ENCODE results near the gene HMGCLL1.

DNA sequence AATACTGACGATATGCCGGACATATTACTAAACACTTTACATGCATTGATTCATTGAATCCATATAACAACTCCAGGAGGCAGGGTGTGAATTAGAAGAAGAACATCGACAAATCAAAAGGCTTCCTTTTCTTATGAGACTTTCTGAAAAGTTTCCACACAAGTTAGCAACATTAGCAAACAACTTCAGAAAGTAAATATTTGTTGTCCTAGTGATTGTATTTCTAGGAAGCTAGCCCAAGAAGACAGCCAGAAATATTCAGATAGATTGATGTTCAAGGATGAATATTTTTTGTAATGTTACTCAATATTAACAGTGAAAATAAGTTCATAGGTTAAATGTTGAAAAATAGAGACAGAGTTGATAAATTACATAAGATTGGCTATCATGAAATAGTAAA is 131.1 kb downstream of the HMGCLL1 start:
- no peak for TF ChIP-seq POLR2AphosphoS5 (IDR thresholded peaks at IDR 0.05; ENCODE audit: insufficient read depth in 1 of 2, low read depth in 1 of 2)
- TF ChIP-seq, protein P1, sequence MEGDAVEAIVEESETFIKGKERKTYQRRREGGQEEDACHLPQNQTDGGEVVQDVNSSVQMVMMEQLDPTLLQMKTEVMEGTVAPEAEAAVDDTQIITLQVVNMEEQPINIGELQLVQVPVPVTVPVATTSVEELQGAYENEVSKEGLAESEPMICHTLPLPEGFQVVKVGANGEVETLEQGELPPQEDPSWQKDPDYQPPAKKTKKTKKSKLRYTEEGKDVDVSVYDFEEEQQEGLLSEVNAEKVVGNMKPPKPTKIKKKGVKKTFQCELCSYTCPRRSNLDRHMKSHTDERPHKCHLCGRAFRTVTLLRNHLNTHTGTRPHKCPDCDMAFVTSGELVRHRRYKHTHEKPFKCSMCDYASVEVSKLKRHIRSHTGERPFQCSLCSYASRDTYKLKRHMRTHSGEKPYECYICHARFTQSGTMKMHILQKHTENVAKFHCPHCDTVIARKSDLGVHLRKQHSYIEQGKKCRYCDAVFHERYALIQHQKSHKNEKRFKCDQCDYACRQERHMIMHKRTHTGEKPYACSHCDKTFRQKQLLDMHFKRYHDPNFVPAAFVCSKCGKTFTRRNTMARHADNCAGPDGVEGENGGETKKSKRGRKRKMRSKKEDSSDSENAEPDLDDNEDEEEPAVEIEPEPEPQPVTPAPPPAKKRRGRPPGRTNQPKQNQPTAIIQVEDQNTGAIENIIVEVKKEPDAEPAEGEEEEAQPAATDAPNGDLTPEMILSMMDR (IDR thresholded peaks at IDR 0.05), result no peak

Measured in vagina (tissue), 2 donors.